NCI-H2107 treated with DMSO at 0.1 percent for 48 hours (cell line): ENCODE data around the gene CNN3.

ENCODE experiments used
- DNase-seq: peaks from one replicate; lab custom pipeline; 2025; ENCODE audit not compliant: unreplicated experiment; lab: John Stamatoyannopoulos, UW

Gene CNN3

DNA sequence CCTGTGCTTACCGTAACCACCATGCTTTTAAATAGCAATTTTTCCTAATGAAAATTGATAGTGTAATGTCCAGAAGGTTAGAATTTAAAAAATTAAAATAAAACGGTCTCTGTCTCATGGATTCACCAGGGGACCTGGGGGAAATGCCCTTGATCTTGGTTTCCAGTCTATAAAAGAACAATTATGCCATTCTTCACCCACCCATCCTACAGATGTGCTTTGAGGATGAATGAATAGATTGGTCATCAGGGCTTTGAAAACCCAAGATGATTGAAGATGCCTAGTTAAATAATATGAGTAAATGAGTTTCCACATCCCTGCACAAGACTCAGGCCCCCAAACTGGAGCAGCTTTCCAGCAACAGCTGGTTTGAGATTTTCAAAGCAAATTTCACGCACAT, 38.7 kb downstream of the CNN3 start:
- DNase-seq, result no peak

GRCh38 chr1:94887603-94888171, 39.2 kb downstream of the CNN3 start:
- DNase-seq, result no peak

GRCh38 chr1:94887106-94887505, 39.8 kb downstream of the CNN3 start:
- DNase-seq, result no peak

DNA sequence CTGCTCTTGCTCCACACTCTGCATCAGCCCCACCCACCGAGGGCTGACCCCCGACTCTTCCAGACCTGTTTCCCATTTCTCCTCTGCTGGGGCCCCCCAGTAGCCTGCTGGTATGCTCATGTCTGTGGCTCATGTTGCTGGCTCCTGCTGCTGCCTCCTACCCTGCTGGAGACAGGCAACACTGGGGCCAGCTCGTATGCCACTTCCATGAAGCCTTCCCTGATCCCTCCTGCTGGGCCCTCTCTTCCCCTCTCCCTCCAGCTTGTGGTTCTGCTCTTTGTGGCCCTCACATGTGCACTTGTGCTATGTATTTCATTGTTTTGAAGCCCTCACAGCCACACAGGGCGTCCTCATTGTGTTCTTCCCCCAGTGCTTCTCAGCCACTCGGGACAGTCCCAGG, 40.5 kb downstream of the CNN3 start:
- DNase-seq, result no peak

DNA sequence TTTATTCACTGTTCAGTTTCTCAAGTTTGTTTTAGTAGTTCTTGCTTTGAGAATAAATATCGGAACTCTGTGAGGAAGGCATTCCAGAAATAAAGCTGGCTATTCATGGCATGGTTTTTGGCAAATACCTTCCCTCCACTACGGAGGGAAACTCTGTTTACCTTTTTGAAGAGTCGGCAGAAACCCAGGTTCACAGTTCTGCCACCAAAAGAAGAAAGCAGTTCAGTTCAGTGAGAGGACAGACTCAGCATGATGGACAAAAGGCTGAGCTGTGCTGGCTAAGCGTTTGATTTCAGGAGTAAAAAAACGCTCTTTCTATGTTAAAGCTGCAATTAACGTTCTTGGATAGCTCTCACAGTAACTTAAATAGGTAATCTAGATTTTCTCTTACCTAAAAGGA, 42.4 kb downstream of the CNN3 start:
- DNase-seq, result no peak

DNA sequence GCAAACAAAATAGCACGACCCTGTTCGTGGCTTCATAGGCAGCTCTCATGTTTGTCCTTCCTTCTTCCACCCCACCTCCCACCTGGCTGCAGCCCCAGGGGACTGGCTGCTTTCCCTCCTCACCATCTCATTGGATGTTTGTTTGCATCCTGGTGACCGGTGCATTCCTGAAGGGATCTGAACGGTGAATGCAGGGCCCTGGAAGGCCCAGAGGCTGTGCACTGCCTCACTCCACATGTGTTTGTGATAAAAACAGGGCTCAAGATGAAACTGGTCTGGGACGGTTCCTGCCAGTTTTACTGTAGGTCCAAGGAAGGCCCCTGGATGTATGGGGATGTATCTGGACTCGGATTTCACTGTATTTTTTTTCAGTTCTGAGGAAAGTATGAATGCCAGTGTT, 42.8 kb downstream of the CNN3 start:
- peak; percentile 89 for DNase-seq

- DNase-seq, result peak; percentile 89
Observed at GRCh38 chr1:94883691-94884090, 43.2 kb downstream of the CNN3 start.

DNA sequence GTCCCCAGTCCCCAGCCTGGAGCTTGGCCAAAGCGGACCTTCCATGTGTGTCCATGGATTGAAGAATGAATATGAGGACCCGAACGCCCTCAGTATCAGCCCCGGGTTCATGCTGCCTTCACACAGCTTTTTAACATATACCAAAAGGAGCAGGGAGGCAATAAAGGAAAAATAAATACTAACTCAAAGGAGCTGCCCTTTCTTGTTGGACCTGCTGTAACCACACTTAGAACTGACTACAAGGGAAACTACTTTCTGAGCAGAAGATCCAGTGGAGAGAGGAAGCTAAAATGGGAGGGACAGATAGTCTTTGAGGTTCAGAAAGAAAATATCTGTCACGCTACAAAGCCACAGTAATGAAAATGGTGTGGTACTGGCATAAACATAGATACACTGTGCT, 48.6 kb downstream of the CNN3 start:
- no peak for DNase-seq

- DNase-seq, result no peak
Observed at GRCh38 chr1:94876362-94876761, 50.5 kb downstream of the CNN3 start.

DNA sequence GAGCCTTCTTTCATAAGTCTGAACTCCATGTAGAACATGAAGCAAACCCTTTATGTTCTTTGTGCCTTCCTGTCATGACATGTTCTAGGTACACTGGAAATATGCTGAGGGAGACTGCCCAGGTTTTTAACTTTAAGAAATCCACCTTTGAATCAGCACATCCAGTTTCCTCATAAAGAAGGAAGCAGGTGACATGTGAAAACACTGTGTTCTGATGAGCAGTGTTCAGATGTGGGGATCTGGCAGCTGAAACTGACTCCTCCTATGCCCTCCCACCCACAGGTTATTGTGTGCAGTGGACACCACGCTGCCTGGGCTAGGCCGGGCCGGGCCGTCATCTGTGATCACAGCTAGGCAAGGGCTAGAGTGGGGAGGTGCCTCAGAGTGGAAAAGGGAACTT, 51.1 kb downstream of the CNN3 start:
- no peak for DNase-seq

- DNase-seq, result no peak
Observed at GRCh38 chr1:94874423-94874822, 52.5 kb downstream of the CNN3 start.

DNA sequence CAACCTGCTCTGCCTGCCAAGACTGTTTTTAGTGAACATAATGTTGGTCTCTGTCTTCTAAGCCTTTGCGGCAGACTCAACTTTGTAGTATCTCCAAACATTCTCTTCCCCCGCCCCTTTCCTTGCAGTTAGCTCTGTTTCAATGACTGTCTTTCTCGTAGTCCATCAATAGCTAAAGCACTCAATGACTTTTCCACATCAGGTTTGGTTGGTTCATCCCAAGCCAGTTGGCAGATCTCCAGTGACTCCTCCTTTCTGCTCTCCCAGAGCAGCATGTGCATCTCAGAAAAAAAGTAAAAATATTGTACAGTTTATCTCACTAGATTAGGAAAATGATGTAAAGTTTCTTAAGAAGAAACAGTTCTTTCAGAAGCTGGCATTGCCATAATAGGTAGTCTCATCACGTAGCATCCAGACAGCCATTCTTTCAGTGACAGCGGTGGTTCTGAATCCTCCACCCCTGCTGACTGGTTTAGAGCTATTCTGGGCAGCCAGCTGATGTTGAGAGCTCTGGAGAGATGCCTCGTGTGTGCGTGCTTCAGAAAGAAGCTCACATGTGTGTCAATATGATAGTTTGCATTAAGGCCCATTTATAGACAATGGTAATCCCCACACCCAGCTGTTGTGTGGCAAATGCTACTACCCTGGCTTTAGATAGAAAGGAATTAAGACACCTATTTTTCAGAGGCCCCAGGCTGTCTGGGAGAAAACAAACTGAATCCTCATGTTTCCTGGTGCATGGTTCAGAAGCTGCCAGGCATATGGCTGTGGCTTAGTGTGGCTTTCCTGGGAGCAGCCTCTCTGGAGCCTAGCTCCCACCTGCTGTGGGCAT, 53.2 kb downstream of the CNN3 start:
- DNase-seq, result peak; percentile 23

GRCh38 chr1:94872771-94873495, 54.0 kb downstream of the CNN3 start:
- DNase-seq, result no peak

DNA sequence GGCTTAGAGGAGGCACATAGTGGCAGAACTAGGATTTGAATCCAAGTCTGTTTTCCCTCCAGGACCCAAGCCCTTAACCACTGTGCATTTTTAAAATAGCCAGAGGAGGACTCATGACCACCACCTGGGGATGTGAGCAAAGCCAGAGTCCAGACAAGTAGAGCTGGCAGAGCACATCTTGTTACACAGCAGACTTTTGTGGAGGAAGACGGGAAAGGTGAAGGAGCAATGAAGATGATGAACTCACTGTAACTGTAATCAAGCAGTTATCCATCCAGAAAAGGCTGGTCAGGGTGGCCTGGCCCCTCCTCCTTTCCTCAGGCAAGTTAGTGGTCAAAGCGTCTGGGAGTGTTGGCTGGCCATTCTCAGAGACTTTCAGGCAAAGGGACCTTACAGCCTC, 55.9 kb downstream of the CNN3 start:
- DNase-seq, result no peak

- DNase-seq, result peak; percentile 87
Observed at GRCh38 chr1:94866164-94866807, 60.6 kb downstream of the CNN3 start.

GRCh38 chr1:94865360-94865759, 61.5 kb downstream of the CNN3 start:
- DNase-seq, result no peak

GRCh38 chr1:94864821-94865220, 62.1 kb downstream of the CNN3 start:
- DNase-seq, result no peak

GRCh38 chr1:94863919-94864318, 63.0 kb downstream of the CNN3 start:
- no peak for DNase-seq

DNA sequence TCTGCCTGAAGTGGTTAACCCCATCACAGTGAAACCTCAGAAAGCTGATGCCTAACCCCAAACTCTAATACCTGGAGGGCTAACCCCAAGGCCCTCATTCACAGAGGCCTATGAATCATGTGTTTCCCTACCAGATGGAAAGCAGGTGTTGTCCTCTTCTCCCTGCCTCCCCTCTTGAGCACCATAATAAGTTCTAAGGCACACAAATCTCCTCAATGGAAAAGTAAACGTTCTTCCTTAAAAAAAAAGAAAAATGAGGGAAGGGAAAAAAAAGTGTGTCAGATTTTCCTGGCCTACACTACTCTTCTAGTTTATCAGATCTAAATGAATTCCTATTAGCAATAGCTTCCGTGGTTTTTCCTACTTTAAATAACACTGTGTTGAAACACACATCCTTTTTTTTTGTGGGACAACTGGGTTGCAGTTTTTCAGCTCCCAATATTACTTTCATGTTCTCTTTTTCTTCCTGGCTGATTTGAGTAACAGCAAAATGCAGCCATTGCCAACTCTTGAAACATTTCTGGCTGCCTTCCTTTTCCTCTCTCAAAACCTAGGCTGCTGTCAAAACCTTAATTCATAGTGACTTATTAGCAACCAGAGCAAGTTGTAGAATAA, 63.5 kb downstream of the CNN3 start:
- peak; percentile 51 for DNase-seq

GRCh38 chr1:94862718-94863117, 64.2 kb downstream of the CNN3 start:
- no peak for DNase-seq

- no peak for DNase-seq
Observed at GRCh38 chr1:94859174-94859573, 67.7 kb downstream of the CNN3 start.
